Measurements from ENCODE around the gene TOMM34. TPM values are rescaled to one million over a fixed set of nuclear protein-coding genes. Genes with fewer than 3 reads are reported as not detected.

Gene TOMM34
- polyA plus RNA-seq, 1 donor from 2014 or later = 10.0 TPM

- no peaks in the 10 kb centered on the region for H3K27me3 ChIP-seq (ENCODE audit: insufficient read depth, low read depth, low read length)
- H2AFZ ChIP-seq (ENCODE audit: low read depth, low read length) = peak within 1 kb of the TSS; percentile 90
- peak within 1 kb of the TSS; percentile 69 for H3K27ac ChIP-seq (ENCODE audit: low read length)
Measured at GRCh38 chr20:44966030-44966961, 6.1 kb upstream of the TOMM34 start, which contains the start of gene STK4. TSS of gene STK4 (plus strand) at chr20:44966512. CDS start at chr20:44966569, 57 bp downstream.

DNA sequence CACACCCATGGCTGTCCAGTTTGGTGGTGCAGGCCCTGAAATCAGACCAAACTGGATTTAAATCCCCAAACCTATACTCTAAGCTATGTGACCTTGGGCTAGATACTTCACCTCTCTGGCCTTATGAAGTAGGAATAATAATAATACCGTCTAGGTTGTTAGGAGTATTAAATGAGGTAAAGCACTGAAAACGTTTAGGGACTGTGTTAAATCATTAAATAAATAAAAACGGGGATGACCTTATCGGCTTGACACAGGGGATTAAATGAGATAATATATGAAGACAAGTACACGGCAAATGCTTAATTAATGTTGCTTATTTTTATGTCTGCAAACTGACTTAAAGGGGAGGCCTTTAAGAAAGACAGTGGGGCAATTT is 5.4 kb upstream of the TOMM34 start:
- Histone ChIP-seq H3K9ac (ENCODE audit: low read length) (peak overlapping the region; percentile 80), H3F3A (ENCODE audit: insufficient read depth, low read length, poor library complexity, severe bottlenecking) (no peaks in the 10 kb centered on the region), H2AFZ (ENCODE audit: low read depth, low read length) (peak overlapping the region; percentile 90), H3K4me2 (ENCODE audit: low read length) (peak overlapping the region; percentile 68), H3K79me2 (replicated peaks; ENCODE audit: insufficient read depth, low read length) (peaks cover 30% of the 10 kb centered on the region), H3K9me3 (ENCODE audit: low read length) (no peaks in the 10 kb centered on the region), H3K36me3 (ENCODE audit: insufficient read depth, low read length) (no peaks in the 10 kb centered on the region), H3K4me3 (ENCODE audit: low read length) (peak overlapping the region; percentile 85), H3K9me2 (ENCODE audit: insufficient read depth, low read length) (no peaks in the 10 kb centered on the region), H4K20me1 (ENCODE audit: insufficient read depth) (no peaks in the 10 kb centered on the region), H3K27me3 (ENCODE audit: insufficient read depth, low read depth, low read length) (no peaks in the 10 kb centered on the region), H3K27ac (ENCODE audit: low read length) (peak overlapping the region; percentile 69)
- TF ChIP-seq EZH2 (IDR thresholded peaks at IDR 0.05; ENCODE audit: borderline replicate concordance, insufficient read depth, low read length, poor library complexity, severe bottlenecking) (no peak), MXI1 (conservative IDR thresholded peaks at IDR 0.05; ENCODE audit: poor library complexity, severe bottlenecking) (no peak), EP300 (conservative IDR thresholded peaks at IDR 0.05; ENCODE audit: poor library complexity, severe bottlenecking) (no peak), RAD21 (conservative IDR thresholded peaks at IDR 0.05) (no peak), TAF1 (IDR thresholded peaks at IDR 0.05; ENCODE audit: low read depth) (no peak), POLR2AphosphoS5 (IDR thresholded peaks at IDR 0.05) (no peak)

More at GRCh38 chr20:44966030-44966961, 6.1 kb upstream of the TOMM34 start, which contains the start of gene STK4:
- H3K9ac ChIP-seq (ENCODE audit: low read length) = peak within 1 kb of the TSS; percentile 80
- H3K36me3 ChIP-seq (ENCODE audit: insufficient read depth, low read length) = no peaks in the 10 kb centered on the region
- peak within 1 kb of the TSS; percentile 85 for H3K4me3 ChIP-seq (ENCODE audit: low read length)
- H3K9me2 ChIP-seq (ENCODE audit: insufficient read depth, low read length) = no peaks in the 10 kb centered on the region
- H3F3A ChIP-seq (ENCODE audit: insufficient read depth, low read length, poor library complexity, severe bottlenecking) = no peaks in the 10 kb centered on the region
- peak; percentile 84 for TF ChIP-seq MXI1 (conservative IDR thresholded peaks at IDR 0.05; ENCODE audit: poor library complexity, severe bottlenecking)
- TF ChIP-seq EZH2 (IDR thresholded peaks at IDR 0.05; ENCODE audit: borderline replicate concordance, insufficient read depth, low read length, poor library complexity, severe bottlenecking) = no peak
- TF ChIP-seq TAF1 (IDR thresholded peaks at IDR 0.05; ENCODE audit: low read depth) = peak; percentile 89
- peak; percentile 61 for TF ChIP-seq SMC3 (conservative IDR thresholded peaks at IDR 0.05; ENCODE audit: poor library complexity)
- TF ChIP-seq CTCF (IDR thresholded peaks at IDR 0.05; ENCODE audit: poor library complexity, severe bottlenecking) = peak; percentile 76
- TF ChIP-seq RAD21 (conservative IDR thresholded peaks at IDR 0.05) = peak; percentile 48
- peak; percentile 47 for TF ChIP-seq EP300 (conservative IDR thresholded peaks at IDR 0.05; ENCODE audit: poor library complexity, severe bottlenecking)
- peak; percentile 89 for TF ChIP-seq POLR2AphosphoS5 (IDR thresholded peaks at IDR 0.05)
- TF ChIP-seq, protein P1, sequence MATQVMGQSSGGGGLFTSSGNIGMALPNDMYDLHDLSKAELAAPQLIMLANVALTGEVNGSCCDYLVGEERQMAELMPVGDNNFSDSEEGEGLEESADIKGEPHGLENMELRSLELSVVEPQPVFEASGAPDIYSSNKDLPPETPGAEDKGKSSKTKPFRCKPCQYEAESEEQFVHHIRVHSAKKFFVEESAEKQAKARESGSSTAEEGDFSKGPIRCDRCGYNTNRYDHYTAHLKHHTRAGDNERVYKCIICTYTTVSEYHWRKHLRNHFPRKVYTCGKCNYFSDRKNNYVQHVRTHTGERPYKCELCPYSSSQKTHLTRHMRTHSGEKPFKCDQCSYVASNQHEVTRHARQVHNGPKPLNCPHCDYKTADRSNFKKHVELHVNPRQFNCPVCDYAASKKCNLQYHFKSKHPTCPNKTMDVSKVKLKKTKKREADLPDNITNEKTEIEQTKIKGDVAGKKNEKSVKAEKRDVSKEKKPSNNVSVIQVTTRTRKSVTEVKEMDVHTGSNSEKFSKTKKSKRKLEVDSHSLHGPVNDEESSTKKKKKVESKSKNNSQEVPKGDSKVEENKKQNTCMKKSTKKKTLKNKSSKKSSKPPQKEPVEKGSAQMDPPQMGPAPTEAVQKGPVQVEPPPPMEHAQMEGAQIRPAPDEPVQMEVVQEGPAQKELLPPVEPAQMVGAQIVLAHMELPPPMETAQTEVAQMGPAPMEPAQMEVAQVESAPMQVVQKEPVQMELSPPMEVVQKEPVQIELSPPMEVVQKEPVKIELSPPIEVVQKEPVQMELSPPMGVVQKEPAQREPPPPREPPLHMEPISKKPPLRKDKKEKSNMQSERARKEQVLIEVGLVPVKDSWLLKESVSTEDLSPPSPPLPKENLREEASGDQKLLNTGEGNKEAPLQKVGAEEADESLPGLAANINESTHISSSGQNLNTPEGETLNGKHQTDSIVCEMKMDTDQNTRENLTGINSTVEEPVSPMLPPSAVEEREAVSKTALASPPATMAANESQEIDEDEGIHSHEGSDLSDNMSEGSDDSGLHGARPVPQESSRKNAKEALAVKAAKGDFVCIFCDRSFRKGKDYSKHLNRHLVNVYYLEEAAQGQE (IDR thresholded peaks at IDR 0.05; ENCODE audit: borderline replicate concordance) = peak; percentile 59
- H3K79me2 ChIP-seq (replicated peaks; ENCODE audit: insufficient read depth, low read length) = peaks cover 32% of the 10 kb centered on the region
- no peaks in the 10 kb centered on the region for H3K9me3 ChIP-seq (ENCODE audit: low read length)
- peak within 1 kb of the TSS; percentile 74 for H3K4me2 ChIP-seq (ENCODE audit: low read length)
- no peaks in the 10 kb centered on the region for H4K20me1 ChIP-seq (ENCODE audit: insufficient read depth)
